ENCODE results near the gene CLN3. TPM values are rescaled to one million over a fixed set of nuclear protein-coding genes. Genes with fewer than 3 reads are reported as not detected.
"Not testable (repeated sequence)": the region's sequence is repeated elsewhere in the genome, so short reads cannot be mapped to it uniquely, and the experiment has no call there.

Gene CLN3
- total RNA-seq, 2 experiments from 2014 or later, result 46.1 to 54.6 TPM

DNA sequence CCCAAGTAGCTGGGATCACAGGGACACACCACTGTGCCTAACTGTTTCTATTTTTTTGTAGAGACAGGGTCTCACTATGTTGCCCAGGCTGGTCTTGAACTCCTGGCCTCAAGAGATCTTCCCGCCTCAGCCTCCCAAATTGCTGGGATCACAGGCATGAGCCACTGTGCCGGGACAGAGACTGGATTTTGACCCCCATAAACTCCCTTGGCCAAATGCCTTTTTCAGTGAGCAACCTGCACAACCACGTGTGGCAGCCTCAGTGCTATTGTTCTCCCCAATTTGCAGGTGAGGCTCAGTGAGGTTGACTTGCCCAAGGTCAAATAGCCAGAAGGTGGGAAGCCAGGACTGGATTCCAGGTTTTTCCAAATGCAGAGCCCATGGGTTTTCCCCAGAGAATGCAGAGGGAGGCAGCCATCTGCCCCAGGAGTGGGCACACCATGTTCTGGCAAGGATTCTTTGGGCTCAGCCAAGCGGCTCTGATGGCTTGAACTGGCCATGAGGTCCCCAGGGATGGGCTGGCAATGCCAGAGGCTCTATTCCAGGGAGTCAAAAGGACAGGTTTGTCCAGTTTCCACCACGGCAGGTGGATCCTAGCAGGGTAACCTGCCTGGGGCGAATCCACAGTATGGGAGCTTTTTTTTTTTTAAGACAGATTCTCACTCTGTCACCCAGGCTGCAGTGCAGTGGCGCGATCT lies 13.0 kb upstream of the CLN3 start:
- DNase-seq (no peak), ATAC-seq (no peak)
- H3K36me3 Mint-ChIP-seq, result no peaks in the 10 kb centered on the region
- no peaks in the 10 kb centered on the region for H3K9me3 Mint-ChIP-seq (ENCODE audit: low read depth)
- H3K27me3 Mint-ChIP-seq, result peaks cover 4% of the 10 kb centered on the region
- CTCF ChIA-PET, result interaction anchor here (1.5 kb wide), 1 partner anchor 11 kb away, joined by 6 read pairs; the partner anchor contains the start of gene APOBR
- no peak overlapping the region for H3K4me3 Mint-ChIP-seq
- peaks cover 23% of the 10 kb centered on the region for H3K4me1 Mint-ChIP-seq
- H3K27ac Mint-ChIP-seq, result no peak overlapping the region

DNA sequence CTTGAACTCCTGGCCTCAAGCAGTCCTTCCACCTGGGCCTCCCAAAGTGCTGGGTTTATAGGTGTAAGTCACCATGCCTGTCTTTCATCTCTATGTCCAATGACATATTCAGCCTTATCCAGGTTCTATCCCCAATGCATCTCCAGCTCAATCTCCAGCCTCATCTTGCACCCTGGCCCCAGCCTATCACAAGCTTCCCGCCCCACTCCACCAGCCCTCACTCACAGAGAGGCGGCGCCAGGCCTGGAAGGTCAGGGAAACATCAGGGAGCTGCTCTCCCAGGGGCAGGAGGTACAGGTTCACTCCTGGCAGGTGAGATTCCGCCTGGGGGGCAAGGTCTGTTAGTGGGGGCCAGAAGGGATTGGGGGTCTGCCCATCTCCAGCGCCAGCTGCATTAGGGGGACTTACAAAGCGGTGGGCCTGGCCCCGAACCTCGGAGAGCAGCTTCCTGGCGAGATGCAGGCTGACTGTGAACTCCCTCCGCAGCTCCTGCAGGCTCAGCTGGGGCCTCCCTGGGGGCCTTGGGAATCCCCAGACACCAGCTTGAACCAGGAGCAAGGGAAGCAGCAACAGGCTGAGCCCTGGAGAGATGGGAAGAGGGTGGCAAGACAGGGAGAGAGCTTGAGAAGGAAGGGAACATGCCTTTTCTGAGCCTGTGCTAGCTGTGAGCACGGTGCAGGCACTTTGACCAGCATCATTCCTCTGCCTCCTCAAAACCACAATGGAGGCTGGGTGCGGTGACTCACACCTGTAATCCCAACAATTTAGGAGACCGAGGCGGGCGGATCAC lies 11.8 kb upstream of the CLN3 start:
- ATAC-seq (no peak), DNase-seq (no peak)
- peaks cover 4% of the 10 kb centered on the region for H3K27me3 Mint-ChIP-seq
- H3K36me3 Mint-ChIP-seq, result no peaks in the 10 kb centered on the region
- CTCF ChIA-PET, result interaction anchor here (0.7 to 1.5 kb wide), 2 partner anchors 10 to 12 kb away, joined by 3 to 6 read pairs; partner anchors contain the start of genes APOBR and CLN3
- H3K4me1 Mint-ChIP-seq, result peaks cover 23% of the 10 kb centered on the region
- no peak overlapping the region for H3K4me3 Mint-ChIP-seq
- no peak overlapping the region for H3K27ac Mint-ChIP-seq
- no peaks in the 10 kb centered on the region for H3K9me3 Mint-ChIP-seq (ENCODE audit: low read depth)

DNA sequence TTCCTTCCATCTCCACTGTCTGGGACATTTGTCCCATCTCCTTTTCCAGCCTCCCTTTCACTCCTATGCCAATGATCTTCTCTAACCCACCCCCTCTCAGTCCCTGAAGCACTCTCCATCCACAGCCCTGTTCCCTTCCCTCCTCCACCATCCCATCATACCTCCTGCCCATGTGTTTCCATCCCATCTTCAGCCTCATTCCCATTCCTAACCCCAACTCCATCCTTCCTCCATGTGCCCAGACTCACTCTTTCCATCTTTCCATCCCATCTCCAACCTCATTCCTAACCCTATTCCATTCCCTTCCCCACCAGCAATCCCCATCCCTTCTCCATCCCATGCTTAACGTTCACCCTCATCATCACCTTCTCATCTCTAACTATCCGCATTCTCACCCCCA lies 10.4 kb upstream of the CLN3 start:
- Mint-ChIP-seq H3K4me1 (peaks cover 14% of the 10 kb centered on the region), H3K27ac (no peak overlapping the region), H3K27me3 (peaks cover 4% of the 10 kb centered on the region), H3K9me3 (ENCODE audit: low read depth) (no peaks in the 10 kb centered on the region), H3K36me3 (peaks cover 4% of the 10 kb centered on the region), H3K4me3 (no peak overlapping the region)
- DNase-seq (no peak), ATAC-seq (no peak)
- CTCF ChIA-PET, result interaction anchor here (0.6 to 1.7 kb wide), 2 partner anchors 8 to 492 kb away, joined by 3 to 4 read pairs; partner anchors contain the start of gene APOBR

DNA sequence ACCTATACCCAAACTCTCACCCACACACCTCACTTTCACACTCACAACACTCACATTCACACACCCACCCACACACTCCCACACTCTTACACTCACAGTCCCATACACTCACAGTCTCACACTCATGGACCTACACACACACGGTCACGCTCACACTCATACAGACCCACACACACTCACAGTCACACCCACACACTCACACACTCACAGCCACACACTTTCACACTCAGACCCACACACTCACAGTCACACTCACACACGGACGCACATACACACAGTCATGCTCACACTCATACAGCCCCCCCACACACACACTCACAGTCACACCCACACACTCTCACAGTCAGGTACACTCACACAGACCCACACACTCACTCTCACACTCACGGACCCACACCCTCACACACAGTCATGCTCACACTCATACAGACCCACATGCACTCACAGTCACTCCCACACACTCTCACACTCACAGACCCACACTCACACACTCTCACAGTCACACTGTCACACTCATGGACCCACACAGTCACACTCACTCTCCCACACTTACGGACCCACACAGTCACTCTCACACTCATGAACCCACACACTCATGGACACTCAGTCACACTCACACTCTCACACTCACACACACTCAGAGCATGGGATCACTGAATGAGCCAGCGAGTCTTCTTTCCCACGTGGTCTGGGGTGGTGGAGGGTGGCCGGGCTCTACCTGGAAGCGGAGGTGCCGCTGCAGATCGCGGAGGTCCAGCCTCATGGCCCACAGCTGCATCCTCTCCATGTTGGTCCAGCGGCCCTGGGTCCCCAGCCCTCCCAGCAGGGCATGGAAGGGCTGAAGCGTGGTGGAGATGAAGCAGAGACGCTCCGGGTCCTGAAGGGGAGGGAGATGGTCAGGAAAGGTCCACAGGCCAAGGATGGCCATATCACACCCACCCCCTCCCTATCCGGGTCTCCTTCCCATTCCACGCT lies 9.7 kb upstream of the CLN3 start:
- H3K36me3 Mint-ChIP-seq, result peaks cover 6% of the 10 kb centered on the region
- CTCF ChIA-PET, result interaction anchor here (0.6 to 1.7 kb wide), 2 partner anchors 8 to 493 kb away, joined by 3 to 4 read pairs; partner anchors contain the start of gene APOBR
- H3K4me3 Mint-ChIP-seq, result no peak overlapping the region
- peaks cover 15% of the 10 kb centered on the region for H3K4me1 Mint-ChIP-seq
- H3K27ac Mint-ChIP-seq, result no peak overlapping the region
- H3K27me3 Mint-ChIP-seq, result peaks cover 4% of the 10 kb centered on the region
- ATAC-seq (no peak), DNase-seq (no peak)
- H3K9me3 Mint-ChIP-seq (ENCODE audit: low read depth), result no peaks in the 10 kb centered on the region

DNA sequence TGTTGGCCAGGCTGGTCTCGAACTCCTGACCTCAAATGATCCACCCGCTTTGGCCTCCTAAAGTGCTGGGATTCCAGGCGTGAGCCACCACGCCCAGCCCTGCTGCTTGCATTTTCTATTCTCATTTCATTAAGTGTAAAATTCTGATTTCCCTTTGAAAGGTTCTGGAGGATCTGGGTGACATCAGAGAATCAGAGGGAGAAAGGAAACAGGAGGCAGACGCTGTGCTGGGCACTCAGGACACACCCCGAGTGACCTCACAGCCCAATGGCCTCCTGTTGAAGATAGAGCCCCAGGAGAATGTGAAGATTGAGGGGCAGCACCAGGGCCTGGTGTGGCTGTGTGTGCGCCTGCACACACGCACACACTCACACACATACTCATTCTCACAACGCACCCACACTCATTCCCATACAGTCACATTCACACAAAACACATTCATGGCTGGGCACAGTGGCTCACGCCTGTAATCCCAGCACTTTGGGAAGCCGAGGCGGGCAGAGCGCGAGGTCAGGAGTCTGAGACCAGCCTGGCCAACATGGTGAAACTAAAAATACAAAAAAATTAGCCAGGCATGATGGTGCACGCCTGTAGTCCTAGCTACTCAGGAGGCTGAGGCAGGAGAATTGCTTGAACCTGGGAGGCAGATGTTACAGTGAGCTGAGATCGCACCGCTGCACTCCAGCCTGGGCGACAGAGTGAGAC lies 8.8 kb upstream of the CLN3 start:
- ATAC-seq; H3K27ac Mint-ChIP-seq; H3K27me3 Mint-ChIP-seq; CTCF ChIA-PET; H3K4me3 Mint-ChIP-seq; DNase-seq; H3K9me3 Mint-ChIP-seq (ENCODE audit: low read depth); H3K36me3 Mint-ChIP-seq: not testable (repeated sequence)
- H3K4me1 Mint-ChIP-seq, result peaks cover 24% of the 10 kb centered on the region

DNA sequence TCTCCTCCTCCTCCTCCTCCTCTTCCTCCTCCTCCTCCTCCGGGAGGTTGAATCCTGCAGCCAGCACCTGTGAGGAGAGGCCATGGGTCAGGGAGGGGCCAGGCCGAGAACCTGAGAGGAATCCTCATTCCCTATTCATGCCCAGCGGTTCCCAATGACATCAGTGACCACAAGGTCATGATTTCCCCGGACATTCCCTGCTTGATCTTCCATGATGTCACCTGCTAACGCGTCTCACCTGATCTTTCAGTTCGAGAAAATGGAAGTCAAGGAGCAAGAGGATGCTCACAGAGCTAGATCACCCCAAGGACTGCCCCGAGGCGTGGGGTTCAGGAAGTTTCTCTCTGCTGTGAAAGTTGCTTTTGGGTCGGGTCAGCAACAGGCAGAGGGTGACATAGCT lies 8.0 kb upstream of the CLN3 start:
- Mint-ChIP-seq H3K27me3 (no peaks in the 10 kb centered on the region), H3K4me1 (peaks cover 32% of the 10 kb centered on the region), H3K27ac (no peak overlapping the region), H3K36me3 (peaks cover 7% of the 10 kb centered on the region), H3K4me3 (no peak overlapping the region), H3K9me3 (ENCODE audit: low read depth) (no peaks in the 10 kb centered on the region)
- no peak for ATAC-seq
- DNase-seq, result no peak
- CTCF ChIA-PET, result no interaction called here

DNA sequence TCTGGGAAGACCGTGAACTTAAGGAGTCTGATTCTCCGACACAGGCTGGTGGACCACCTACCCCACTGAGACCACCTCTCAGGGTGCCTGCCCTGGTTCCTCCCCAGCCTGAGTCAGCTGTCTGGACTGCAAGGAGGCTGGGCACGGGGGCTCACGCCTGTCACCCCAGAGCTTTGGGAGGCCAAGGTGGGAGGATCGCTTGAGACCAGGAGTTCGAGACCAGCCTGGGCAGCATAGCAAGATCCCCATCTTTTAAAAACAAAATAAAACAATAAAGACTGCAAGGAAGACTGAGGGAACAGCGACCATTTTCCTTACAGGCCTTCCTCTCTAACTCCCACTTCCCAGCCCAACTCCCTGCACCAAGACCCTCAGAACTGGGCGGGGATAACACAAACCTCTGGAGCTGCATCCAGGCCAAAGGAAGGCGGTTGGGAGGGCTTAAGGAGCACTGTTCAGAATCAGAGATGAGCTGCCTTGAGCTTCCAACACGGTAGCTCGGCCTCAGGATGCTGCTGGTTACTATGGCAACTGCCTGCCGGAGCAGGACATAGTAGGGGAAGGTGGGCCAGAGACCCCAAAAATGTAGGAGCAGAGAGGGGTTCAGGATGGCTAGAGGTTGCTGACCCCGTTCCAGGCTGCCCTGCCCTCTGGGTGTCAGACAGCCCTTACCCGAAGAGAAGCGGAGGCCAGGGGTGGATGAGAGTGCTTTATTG lies 7.0 kb upstream of the CLN3 start:
- ATAC-seq (no peak), DNase-seq (no peak)
- H3K27me3 Mint-ChIP-seq, result no peaks in the 10 kb centered on the region
- no peaks in the 10 kb centered on the region for H3K9me3 Mint-ChIP-seq (ENCODE audit: low read depth)
- peaks cover 8% of the 10 kb centered on the region for H3K36me3 Mint-ChIP-seq
- no peak overlapping the region for H3K27ac Mint-ChIP-seq
- peaks cover 41% of the 10 kb centered on the region for H3K4me1 Mint-ChIP-seq
- CTCF ChIA-PET, result interaction anchor here (0.8 kb wide), 1 partner anchor 16 kb away, joined by 3 read pairs; no protein-coding TSS in a partner anchor
- no peak overlapping the region for H3K4me3 Mint-ChIP-seq

DNA sequence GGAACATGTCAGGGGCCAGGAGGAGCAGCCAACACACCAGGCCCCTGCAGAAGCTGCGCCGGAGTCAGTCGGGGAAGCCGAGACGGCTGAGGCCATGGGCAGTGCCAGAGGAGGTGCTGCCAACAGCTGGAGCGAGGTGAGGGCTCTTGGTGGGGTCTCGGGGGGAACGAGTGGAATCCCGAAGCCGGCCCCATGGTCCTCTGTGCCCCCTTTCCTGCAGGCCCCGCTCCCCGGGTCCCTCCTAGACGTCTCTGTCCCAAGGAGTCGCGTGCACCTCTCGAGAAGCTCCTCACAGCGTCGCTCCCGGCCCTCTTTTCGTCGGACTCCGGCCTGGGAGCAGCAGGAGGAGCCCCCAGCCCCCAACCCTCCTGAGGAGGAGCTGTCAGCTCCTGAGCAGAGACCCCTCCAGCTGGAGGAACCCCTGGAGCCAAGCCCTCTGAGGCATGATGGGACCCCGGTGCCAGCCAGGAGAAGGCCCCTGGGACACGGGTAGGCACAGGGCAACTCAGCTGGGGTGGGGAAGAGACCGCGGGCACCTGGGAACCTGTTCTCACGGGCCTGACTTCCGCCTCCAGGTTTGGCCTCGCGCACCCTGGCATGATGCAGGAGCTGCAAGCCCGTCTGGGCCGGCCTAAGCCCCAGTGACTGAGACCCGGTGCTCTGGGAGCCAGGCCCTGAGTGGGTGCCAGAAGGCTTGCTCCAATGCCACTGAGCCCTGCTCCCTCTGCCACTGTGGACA lies 6.2 kb upstream of the CLN3 start:
- CTCF ChIA-PET, result interaction anchor here (0.8 kb wide), 1 partner anchor 15 kb away, joined by 3 read pairs; no protein-coding TSS in a partner anchor
- H3K36me3 Mint-ChIP-seq, result peaks cover 8% of the 10 kb centered on the region
- no peaks in the 10 kb centered on the region for H3K27me3 Mint-ChIP-seq
- no peak overlapping the region for H3K27ac Mint-ChIP-seq
- H3K4me3 Mint-ChIP-seq, result no peak overlapping the region
- DNase-seq (no peak), ATAC-seq (no peak)
- peaks cover 49% of the 10 kb centered on the region for H3K4me1 Mint-ChIP-seq
- no peaks in the 10 kb centered on the region for H3K9me3 Mint-ChIP-seq (ENCODE audit: low read depth)

DNA sequence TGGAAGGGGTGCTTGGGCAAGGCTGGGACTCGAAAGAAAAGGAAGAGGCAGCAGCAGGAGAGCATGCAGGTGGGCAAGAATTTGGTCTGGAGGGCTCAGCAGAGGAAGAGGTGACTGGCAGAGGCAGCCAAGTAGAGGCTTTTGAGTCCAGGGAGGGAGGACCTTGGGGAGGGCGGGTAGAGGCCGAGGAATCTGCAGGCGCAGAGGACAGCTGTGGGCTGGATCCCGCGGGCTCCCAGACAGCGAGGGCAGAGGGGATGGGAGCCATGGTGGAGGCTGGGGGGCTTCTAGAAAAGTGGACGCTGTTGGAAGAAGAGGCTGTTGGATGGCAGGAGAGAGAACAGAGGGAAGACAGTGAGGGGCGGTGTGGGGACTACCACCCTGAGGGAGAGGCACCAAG lies 5.5 kb upstream of the CLN3 start:
- CTCF ChIA-PET, result no interaction called here
- peaks cover 52% of the 10 kb centered on the region for H3K4me1 Mint-ChIP-seq
- H3K36me3 Mint-ChIP-seq, result peaks cover 8% of the 10 kb centered on the region
- H3K9me3 Mint-ChIP-seq (ENCODE audit: low read depth), result no peaks in the 10 kb centered on the region
- DNase-seq (no peak), ATAC-seq (no peak)
- no peak overlapping the region for H3K4me3 Mint-ChIP-seq
- H3K27me3 Mint-ChIP-seq, result no peaks in the 10 kb centered on the region
- H3K27ac Mint-ChIP-seq, result peak overlapping the region; percentile 38

DNA sequence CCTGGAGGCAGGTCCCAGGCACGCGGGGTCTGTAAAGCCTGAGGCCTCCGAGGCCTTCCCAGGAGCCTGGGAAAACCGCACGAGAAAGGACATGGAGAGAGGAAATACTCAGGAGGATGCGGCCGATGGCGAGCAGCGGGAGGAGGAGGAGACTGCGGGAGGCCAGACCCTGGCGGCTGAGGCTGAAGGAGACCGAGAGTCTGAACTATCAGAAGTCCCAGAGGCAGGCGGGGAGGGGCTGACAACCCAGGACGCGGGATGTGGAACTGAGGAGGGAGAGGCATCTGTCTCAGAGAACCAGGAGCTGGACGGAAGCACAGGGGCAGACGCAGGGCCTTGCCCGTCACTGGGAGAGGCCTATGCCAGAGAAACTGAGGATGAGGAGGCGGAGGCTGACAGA lies 5.0 kb upstream of the CLN3 start:
- ATAC-seq (no peak), DNase-seq (no peak)
- Mint-ChIP-seq H3K36me3 (peaks cover 9% of the 10 kb centered on the region), H3K9me3 (ENCODE audit: low read depth) (no peaks in the 10 kb centered on the region), H3K4me3 (no peak overlapping the region), H3K27ac (peak overlapping the region; percentile 100), H3K27me3 (no peaks in the 10 kb centered on the region), H3K4me1 (peaks cover 56% of the 10 kb centered on the region)
- CTCF ChIA-PET, result no interaction called here

DNA sequence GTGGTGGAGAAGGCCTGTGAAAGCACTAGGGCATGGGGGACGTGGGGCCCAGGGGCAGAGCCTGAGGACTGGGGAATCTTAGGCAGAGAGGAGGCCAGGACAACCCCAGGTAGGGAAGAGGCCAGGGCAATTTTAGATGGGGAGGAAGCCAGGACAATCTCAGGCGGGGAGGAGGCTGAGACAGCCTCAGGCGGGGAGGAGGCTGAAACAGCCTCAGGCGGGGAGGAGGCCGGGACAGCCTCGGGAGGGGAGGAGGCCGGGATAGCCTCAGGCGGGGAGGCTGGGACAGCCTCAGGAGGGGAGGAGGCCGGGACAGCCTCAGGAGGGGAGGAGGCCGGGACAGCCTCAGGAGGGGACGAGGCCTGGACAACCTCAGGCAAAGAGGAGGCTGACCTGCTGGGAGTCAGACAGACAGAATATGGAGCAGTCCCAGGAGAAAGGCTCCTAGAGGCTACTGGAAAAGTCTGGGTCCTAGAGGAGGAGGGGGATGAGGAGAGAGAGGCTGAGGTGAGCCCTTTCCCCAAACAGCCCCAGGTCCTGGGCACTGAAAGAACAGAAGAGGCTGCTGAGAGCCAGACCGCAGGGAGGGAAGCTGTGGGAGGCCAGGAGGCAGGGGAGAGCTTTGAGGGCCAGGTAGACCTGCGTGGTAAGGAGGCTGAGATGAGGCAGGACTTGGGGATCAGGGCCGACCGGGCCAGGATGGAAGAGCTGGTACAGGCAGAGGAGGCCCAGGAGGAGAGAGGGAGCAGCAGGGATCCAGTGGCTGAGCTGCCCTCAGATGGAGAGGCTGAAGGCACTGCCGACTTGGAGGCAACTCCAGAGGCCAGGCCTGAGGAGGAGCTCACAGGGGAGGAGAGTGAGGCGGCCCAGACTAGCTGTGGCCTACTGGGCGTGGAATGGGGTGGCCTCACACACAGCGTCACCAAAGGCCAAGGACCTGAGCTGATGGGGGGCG lies 4.2 kb upstream of the CLN3 start:
- Mint-ChIP-seq H3K27me3 (no peaks in the 10 kb centered on the region), H3K4me3 (peak overlapping the region; percentile 95), H3K4me1 (peaks cover 60% of the 10 kb centered on the region), H3K9me3 (ENCODE audit: low read depth) (no peaks in the 10 kb centered on the region), H3K27ac (peak overlapping the region; percentile 100), H3K36me3 (peaks cover 13% of the 10 kb centered on the region)
- CTCF ChIA-PET, result interaction anchor here (1.0 kb wide), 1 partner anchor 54 kb away, joined by 3 read pairs; no protein-coding TSS in a partner anchor
- DNase-seq (no peak), ATAC-seq (no peak)

Measured in activated CD8-positive, alpha-beta memory T cell treated with anti-CD3 and anti-CD28 coated beads, Interleukin-2, amount 10 ng/mL, durations not matched to agents 7 days and 5 days (primary cell).